Stimulated activated CD8-positive, alpha-beta memory T cell treated with anti-CD3 and anti-CD28 coated beads, Interleukin-15, amount 100 ng/mL, for 4 hours (primary cell): ENCODE results near the gene PHC2.

Experiments
- DNase-seq, 2 donors: peaks; one replicate each; pipeline ENCODE4 v3.0.0-alpha.2; 2020; ENCODE audit warnings: low read depth in 2 of 2

Gene PHC2

GRCh38 chr1:33430692-33431593 is at the start of gene PHC2:
PHC2 (minus strand) TSS chr1:33431095; CDS start chr1:33375539, 55,556 bp downstream.
- peak; percentile 86 to 89 for DNase-seq

GRCh38 chr1:33477451-33477850 is 46.6 kb upstream of the PHC2 start:
- DNase-seq: no peak

GRCh38 chr1:33473900-33474299 is 43.0 kb upstream of the PHC2 start:
- DNase-seq: no peak

- peak; percentile 71 to 80 for DNase-seq
These were observed 41.5 kb upstream of the PHC2 start, which contains the start of gene ZSCAN20 for GRCh38 chr1:33472269-33472980. ZSCAN20 (plus strand) TSS chr1:33472645; CDS start chr1:33479289, 6,644 bp downstream.

GRCh38 chr1:33471416-33471815 is 40.5 kb upstream of the PHC2 start:
- no peak for DNase-seq

- peak; percentile 8 to 12 for DNase-seq
These were observed 39.7 kb upstream of the PHC2 start for GRCh38 chr1:33470495-33471012.

- DNase-seq: no peak
These were observed 38.8 kb upstream of the PHC2 start for GRCh38 chr1:33469691-33470090.

GRCh38 chr1:33468967-33469366 is 38.1 kb upstream of the PHC2 start:
- no peak for DNase-seq

- DNase-seq: no peak
These were observed 37.6 kb upstream of the PHC2 start for GRCh38 chr1:33468531-33468930.

- DNase-seq: no peak
These were observed 37.1 kb upstream of the PHC2 start for GRCh38 chr1:33468011-33468410.

GRCh38 chr1:33466159-33466558 is 35.3 kb upstream of the PHC2 start:
- no peak for DNase-seq

- DNase-seq: no peak
These were observed 34.4 kb upstream of the PHC2 start for GRCh38 chr1:33465316-33465715.

GRCh38 chr1:33464552-33464951 is 33.7 kb upstream of the PHC2 start:
- no peak for DNase-seq

GRCh38 chr1:33462405-33463164 is 31.7 kb upstream of the PHC2 start:
- DNase-seq: no peak

GRCh38 chr1:33460947-33461629 is 30.2 kb upstream of the PHC2 start:
- no peak for DNase-seq

GRCh38 chr1:33460144-33460543 is 29.2 kb upstream of the PHC2 start:
- no peak for DNase-seq

- no peak for DNase-seq
These were observed 28.8 kb upstream of the PHC2 start for GRCh38 chr1:33459691-33460090.

GRCh38 chr1:33456502-33456886 is 25.6 kb upstream of the PHC2 start:
- DNase-seq: no peak

- DNase-seq: no peak
These were observed 24.9 kb upstream of the PHC2 start for GRCh38 chr1:33455539-33456501.

- no peak for DNase-seq
These were observed 23.9 kb upstream of the PHC2 start for GRCh38 chr1:33454646-33455282.
